ENCODE data around the gene DAW1. TPM values are rescaled to one million over a fixed set of nuclear protein-coding genes. Genes with fewer than 3 reads are reported as not detected.
A peak's percentile ranks its signal among the peaks of the same experiment; 100 is the strongest.
"Not testable (repeated sequence)": the region's sequence is repeated elsewhere in the genome, so short reads cannot be mapped to it uniquely, and the experiment has no call there.

Gene DAW1
- total RNA-seq, 1 experiment from 2014 or later, result 0.23 TPM

- DNase-seq (ENCODE audit: low read depth), result peak; percentile 19
Measured at GRCh38 chr2:227908266-227909054, 37.0 kb downstream of the DAW1 start.

GRCh38 chr2:227914362-227914761, 42.9 kb downstream of the DAW1 start:
- no peak for DNase-seq (ENCODE audit: low read depth)

- no peak for DNase-seq (ENCODE audit: low read depth)
Measured at GRCh38 chr2:227921648-227922047, 50.2 kb downstream of the DAW1 start.

GRCh38 chr2:227932001-227932400, 60.6 kb downstream of the DAW1 start:
- no peak for DNase-seq (ENCODE audit: low read depth)

- no peak for DNase-seq (ENCODE audit: low read depth)
Measured at GRCh38 chr2:227932403-227932802, 61.0 kb downstream of the DAW1 start.

- no peak for DNase-seq (ENCODE audit: low read depth)
Measured at GRCh38 chr2:227933884-227934283, 62.5 kb downstream of the DAW1 start.

GRCh38 chr2:227936249-227936648, 64.8 kb downstream of the DAW1 start:
- not testable (repeated sequence) for DNase-seq (ENCODE audit: low read depth)

- peak; percentile 60 for DNase-seq (ENCODE audit: low read depth)
Measured at GRCh38 chr2:227939271-227940027, 68.0 kb downstream of the DAW1 start.

GRCh38 chr2:227942021-227942420, 70.6 kb downstream of the DAW1 start:
- DNase-seq (ENCODE audit: low read depth), result peak; percentile 48

GRCh38 chr2:227942965-227943364, 71.5 kb downstream of the DAW1 start:
- no peak for DNase-seq (ENCODE audit: low read depth)

- DNase-seq (ENCODE audit: low read depth), result no peak
Measured at GRCh38 chr2:227960317-227960716, 88.9 kb downstream of the DAW1 start.

- no peak for DNase-seq (ENCODE audit: low read depth)
Measured at GRCh38 chr2:227971619-227972230, 100.3 kb downstream of the DAW1 start.

- no peak for DNase-seq (ENCODE audit: low read depth)
Measured at GRCh38 chr2:227973241-227973640, 101.8 kb downstream of the DAW1 start.

Other genes starting within 250 kb of the DAW1 start
- gene SCYGR5, start 204.8 kb upstream of the DAW1 start, total RNA-seq (2014; rRNA removed), result not detected in 2 replicates
- 0.17 and 0.26 TPM in 2 replicates for gene SLC19A3, start 153.6 kb upstream of the DAW1 start, total RNA-seq (2014; rRNA removed)
- gene SCYGR6, start 146.9 kb upstream of the DAW1 start, total RNA-seq (2014; rRNA removed), result not detected in 2 replicates
- gene SCYGR7, start 143.3 kb upstream of the DAW1 start, total RNA-seq (2014; rRNA removed), result not detected in 2 replicates
- gene SCYGR8, start 125.7 kb upstream of the DAW1 start, total RNA-seq (2014; rRNA removed), result not detected in 2 replicates
- gene CCL20, start 57.8 kb upstream of the DAW1 start, total RNA-seq (2014; rRNA removed), result 1.3 and 2.3 TPM in 2 replicates

All from LHCN-M2 (cell line).